SKM-1 treated with dmso at 0.1 percent for 144 hours (cell line): ENCODE measurements around the gene CLMP.
"Not testable (repeated sequence)": the region's sequence is repeated elsewhere in the genome, so short reads cannot be mapped to it uniquely, and the experiment has no call there.

Experiments used
- DNase-seq: peaks from one replicate; lab custom pipeline; 2025; ENCODE audit not compliant: unreplicated experiment; lab: John Stamatoyannopoulos, UW

Gene CLMP

GRCh38 chr11:123088896-123089295 lies 106.2 kb downstream of the CLMP start:
- DNase-seq: not testable (repeated sequence)

DNA sequence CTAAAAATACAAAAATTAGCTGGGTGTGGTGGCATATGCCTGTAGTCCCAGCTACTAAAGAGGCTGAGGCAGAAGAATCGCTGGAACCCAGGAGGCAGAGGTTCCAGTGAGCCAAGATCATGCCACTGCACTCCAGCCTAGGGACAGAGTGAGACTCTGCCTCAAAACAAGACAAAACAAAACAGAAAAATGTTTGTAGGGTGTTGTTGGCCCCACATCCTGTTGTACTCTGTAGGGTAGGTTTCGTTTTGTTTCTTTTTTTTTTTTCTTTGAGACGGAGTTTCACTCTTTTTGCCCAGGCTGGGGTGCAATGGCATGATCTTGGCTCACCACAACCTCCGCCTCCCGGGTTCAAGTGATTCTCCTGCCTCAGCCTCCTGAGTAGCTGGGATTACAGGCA lies 107.4 kb downstream of the CLMP start:
- not testable (repeated sequence) for DNase-seq

DNA sequence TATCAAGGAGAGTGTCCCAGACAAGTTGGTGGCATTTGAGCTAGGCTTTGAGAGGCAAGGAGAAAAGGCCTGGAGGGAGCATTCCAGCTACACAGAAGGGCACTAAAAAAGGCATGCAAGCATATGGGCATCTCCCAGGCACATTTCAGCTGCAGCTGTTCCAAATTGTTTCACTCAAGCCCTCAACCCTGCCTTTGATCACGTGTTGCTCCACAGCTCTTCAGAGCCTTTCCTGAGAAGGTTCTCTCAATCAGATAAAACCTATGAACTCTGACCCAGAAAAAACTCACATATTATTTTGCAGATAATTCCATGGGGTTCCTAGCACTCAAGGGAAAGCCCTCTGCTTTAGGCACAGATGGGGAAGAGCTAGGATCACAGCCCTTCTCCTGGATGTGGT lies 108.7 kb downstream of the CLMP start:
- no peak for DNase-seq

DNA sequence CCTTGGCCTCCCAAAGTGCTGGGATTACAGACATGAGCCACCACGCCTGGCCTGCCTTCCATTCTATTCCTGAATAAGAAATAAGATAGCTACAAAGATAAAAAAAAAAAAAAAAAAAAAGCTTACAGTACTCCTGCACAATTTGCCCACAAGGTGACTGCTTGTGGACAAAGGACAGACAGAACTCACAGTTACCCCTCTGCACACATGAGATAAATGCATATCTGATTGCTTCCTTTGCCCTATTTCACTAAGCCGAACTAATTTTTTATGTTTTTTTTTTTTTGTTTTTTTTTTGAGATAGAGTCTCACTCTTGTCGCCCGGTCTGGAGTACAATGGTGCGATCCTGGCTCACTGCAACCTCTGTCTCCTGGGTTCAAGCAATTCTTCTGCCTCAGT lies 109.6 kb downstream of the CLMP start:
- no peak for DNase-seq

GRCh38 chr11:123084454-123084853 lies 110.6 kb downstream of the CLMP start:
- no peak for DNase-seq

DNA sequence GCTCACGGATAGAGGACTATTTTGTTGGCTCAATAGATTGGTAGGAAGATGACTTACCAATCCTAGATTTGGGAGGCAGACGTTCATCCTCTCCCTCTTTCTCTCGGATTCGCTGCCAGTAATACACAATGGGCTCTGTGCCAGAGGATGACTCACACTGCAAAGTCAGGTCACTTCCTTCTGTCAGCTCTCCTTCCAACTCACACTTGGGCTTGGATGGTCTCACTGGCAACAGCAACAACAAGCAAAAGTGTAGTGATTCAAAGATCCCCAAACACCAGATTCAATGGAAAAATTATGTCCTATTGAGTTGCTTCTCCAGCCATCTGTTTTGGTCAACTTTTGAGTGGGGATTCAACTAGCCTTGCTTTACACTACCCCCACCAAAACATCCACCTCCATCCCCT lies 111.4 kb downstream of the CLMP start:
- peak; percentile 48 for DNase-seq

GRCh38 chr11:123082977-123083376 lies 112.1 kb downstream of the CLMP start:
- DNase-seq: no peak

GRCh38 chr11:123080015-123080414 lies 115.0 kb downstream of the CLMP start:
- no peak for DNase-seq

- DNase-seq: no peak
Observed at GRCh38 chr11:123076484-123076883, 118.6 kb downstream of the CLMP start.

- DNase-seq: no peak
Observed at GRCh38 chr11:123073343-123074057, 121.5 kb downstream of the CLMP start.

- no peak for DNase-seq
Observed at GRCh38 chr11:123072762-123073161, 122.3 kb downstream of the CLMP start.

DNA sequence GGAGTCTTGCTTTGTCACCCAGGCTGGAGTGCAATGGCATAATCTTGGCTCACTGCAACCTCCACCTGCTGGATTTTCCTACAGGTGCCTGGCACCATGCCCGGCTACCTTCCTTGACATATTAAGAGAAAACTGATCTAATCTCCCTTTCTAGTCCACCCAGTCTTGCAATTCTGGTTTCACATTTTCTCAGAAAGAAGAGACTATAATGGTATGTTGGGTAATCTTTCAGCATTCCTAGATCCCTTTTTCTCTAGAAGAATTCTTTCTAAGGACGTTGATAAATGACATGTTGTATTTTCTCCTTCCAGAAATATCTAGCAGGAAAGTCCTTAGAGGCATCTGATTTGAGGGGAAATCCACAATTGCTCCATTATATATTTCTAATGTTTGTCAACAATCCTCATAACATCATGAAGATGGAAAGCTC lies 122.7 kb downstream of the CLMP start:
- no peak for DNase-seq

GRCh38 chr11:123069908-123070821 lies 124.9 kb downstream of the CLMP start:
- DNase-seq: no peak

DNA sequence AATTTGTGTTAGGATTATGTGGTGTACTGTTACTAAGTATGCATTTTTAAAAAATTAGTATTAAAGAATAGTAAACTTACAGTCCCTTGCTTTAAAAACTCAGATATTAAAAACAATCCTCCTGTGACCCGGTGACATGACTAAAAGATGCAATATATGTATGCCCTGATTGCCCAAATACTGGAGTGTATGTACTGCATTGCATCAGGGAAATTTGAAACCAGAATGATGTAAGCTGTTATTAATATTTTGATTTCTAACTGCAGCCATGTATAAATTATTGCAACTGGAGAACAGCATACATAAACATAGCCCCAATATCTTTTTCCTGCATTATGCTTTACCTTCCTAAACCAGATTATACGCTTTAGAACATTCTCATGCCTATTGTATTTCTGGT lies 129.4 kb downstream of the CLMP start:
- DNase-seq: no peak

DNA sequence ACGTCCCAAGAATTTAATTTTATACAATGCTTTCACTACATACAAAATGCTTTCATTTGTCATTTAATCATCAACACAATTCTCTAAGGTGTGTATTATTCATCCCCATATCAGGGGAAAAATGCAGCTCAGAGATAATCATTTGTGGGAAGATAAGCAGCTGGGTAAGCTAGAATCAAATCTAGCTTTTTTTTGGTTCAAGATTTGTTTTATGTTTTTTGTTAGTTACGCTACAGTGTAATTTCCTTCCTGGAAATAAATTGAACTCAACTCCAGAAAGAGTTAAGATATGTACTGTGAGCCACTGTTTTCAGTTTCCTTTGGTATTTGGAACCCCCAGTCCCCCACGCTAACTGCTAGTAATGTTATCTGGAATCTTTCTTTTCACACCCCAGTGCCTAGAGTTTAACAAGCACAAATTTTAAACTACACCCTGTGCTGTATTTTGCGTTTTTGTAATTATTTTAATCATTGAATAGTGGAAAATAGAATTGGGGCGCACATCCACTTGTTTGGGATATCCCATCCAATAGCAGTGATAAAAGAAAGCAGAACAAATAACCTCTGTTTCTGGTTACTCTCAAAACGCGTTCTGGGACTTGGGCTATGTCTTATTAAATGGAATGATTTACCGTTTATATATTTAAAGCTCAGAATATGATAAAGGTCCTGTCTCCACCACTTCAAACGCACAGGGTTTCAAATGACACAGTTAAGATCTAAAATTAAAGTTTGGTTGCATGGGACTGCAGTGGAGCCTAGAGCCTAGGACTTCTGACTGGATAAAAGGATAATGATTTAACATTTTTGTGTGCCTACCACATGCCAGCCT lies 131.0 kb downstream of the CLMP start:
- DNase-seq: no peak

GRCh38 chr11:123062892-123063825 lies 131.9 kb downstream of the CLMP start:
- peak; percentile 46 for DNase-seq

GRCh38 chr11:123062158-123062891 lies 132.7 kb downstream of the CLMP start:
- DNase-seq: peak; percentile 100

DNA sequence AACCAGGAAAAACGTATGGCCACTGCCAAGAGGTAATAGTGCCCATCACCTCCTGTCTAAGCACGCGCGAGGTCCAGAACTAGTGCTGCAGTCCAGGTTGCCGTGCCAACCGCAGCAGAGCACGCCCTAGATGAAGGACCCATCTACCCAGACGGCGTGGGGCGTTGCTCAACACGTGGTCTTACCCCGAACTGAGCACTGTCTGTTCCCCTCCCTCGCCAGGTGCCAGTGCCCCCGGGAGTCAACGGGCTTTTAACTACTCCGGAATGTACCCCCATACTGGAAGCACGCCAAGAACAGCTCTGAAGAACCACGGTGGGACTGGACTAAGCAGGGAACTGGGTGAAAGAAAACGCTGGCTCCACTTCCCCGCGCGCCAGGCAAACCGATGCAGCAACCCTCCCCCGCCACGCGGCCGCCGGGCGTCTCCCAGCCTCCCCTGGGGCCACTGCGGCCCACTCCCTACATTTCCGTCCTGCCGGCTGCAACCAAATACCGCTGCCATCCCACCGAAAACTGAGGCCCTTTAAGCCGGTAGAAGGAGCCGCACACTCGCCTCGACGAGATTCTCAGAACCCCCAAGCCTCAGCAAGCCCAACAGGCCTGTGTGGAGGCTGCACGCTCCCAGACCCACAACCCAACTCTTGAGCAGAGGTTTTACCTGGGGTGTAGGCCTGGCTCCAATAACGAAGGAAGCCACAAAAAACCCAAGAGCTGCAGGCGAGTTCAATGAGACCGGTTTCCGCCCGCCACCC lies 133.5 kb downstream of the CLMP start, which contains the start of gene HSPA8:
Gene HSPA8 (minus strand): TSS at position 734 of the 755 bp plus-strand sequence. CDS start 812 bp downstream, outside the sequence.
- DNase-seq: peak; percentile 34
